ENCODE results near the gene VPS8.

GRCh38 chr3:184942735-184943134 lies 130.8 kb downstream of the VPS8 start:
- no peak for TF ChIP-seq POLR2AphosphoS5 (IDR thresholded peaks at IDR 0.05)
- TF ChIP-seq CTCF (IDR thresholded peaks at IDR 0.05), result no peak
- no peak for TF ChIP-seq POLR2A (IDR thresholded peaks at IDR 0.05)

Data from breast epithelium (tissue), 3 donors.